Fibroblast of lung (primary cell): Measurements from ENCODE around the gene DCAF8. TPM values are rescaled to one million over a fixed set of nuclear protein-coding genes. Genes with fewer than 3 reads are reported as not detected.

Experiments used
- DNase-seq, 2 donors: peaks; one replicate each; pipeline versions ENCODE4 v3.0.0 to v3.0.0-alpha.2; 2010; ENCODE audit warnings: low read depth in 2 of 2
- H2AFZ ChIP-seq: 2 replicates; pipeline ENCODE4 v1.5.1; 2012; ENCODE audit warnings: low read length, control low read depth, inconsistent platforms
- H3K27ac ChIP-seq: 2 replicates; pipeline ENCODE4 v1.5.1; 2011; ENCODE audit warnings: low read length, control low read depth; ENCODE audit not compliant: insufficient read depth
- H3K27me3 ChIP-seq: 2 replicates; pipeline ENCODE4 v1.5.1; 2011; ENCODE audit warnings: mild to moderate bottlenecking, low read length; ENCODE audit not compliant: control insufficient read depth, insufficient read depth
- H3K36me3 ChIP-seq: 2 replicates; pipeline ENCODE4 v1.5.1; 2011; ENCODE audit warnings: low read length; ENCODE audit not compliant: control insufficient read depth, insufficient read depth
- H3K4me1 ChIP-seq: 2 replicates; pipeline ENCODE4 v1.5.1; 2011; ENCODE audit warnings: low read length; ENCODE audit not compliant: control insufficient read depth, insufficient read depth; ENCODE audit errors: extremely low read depth
- H3K4me2 ChIP-seq: 2 replicates; pipeline ENCODE4 v1.5.1; 2011; ENCODE audit warnings: low read length, control low read depth; ENCODE audit not compliant: insufficient read depth; ENCODE audit errors: extremely low read depth
- H3K4me3 ChIP-seq, 4 experiments: fragments of 200-600 bp in 1 of 4; sonication (generic) in 1 of 4; replicated peaks in 1 of 4; 2 replicates each; pipeline ENCODE4 v1.5.1; 2011 to 2016; ENCODE audit warnings: low read length in 4 of 4, low read depth in 3 of 4, mild to moderate bottlenecking in 3 of 4, control low read depth in 2 of 4, inconsistent platforms in 1 of 4, mixed read lengths in 1 of 4; ENCODE audit not compliant: insufficient read depth in 1 of 4; ENCODE audit errors: control extremely low read depth in 1 of 4
- H3K79me2 ChIP-seq: 2 replicates; pipeline ENCODE4 v1.5.1; 2012; ENCODE audit warnings: mild to moderate bottlenecking, low read length, inconsistent platforms; ENCODE audit not compliant: control insufficient read depth, insufficient read depth
- H3K9ac ChIP-seq: 2 replicates; pipeline ENCODE4 v1.5.1; 2011; ENCODE audit warnings: mild to moderate bottlenecking, low read length, control low read depth; ENCODE audit not compliant: insufficient read depth
- H3K9me3 ChIP-seq: 2 replicates; pipeline ENCODE4 v1.5.1; 2012; ENCODE audit warnings: low read depth, low read length; ENCODE audit not compliant: control insufficient read depth, insufficient read depth
- H4K20me1 ChIP-seq: 2 replicates; pipeline ENCODE4 v1.5.1; 2011; ENCODE audit warnings: low read length; ENCODE audit not compliant: control insufficient read depth, insufficient read depth; ENCODE audit errors: extremely low read depth
- EZH2 ChIP-seq: IDR thresholded peaks from 2 replicates; pipeline ENCODE4 v1.5.1; 2012; ENCODE audit warnings: low read length, control low read depth, mild to moderate bottlenecking; ENCODE audit errors: missing control alignments
- polyA plus RNA-seq, 2 donors: library from polyadenylated mRNA; depleted of rRNA in 1 of 2; stranded (reverse) in 1 of 2; unstranded in 1 of 2; fragments of >200 nt; gene quantifications; 2 replicates each; pipeline ENCODE4 v1.2.1, GENCODE V29; 2011 to 2012; ENCODE audit warnings: missing spikeins in 1 of 2
- total RNA-seq: library from RNA; depleted of rRNA; stranded (reverse); fragments of >200 nt; gene quantifications from 2 replicates; pipeline ENCODE4 v1.2.1, GENCODE V29; 2014
- TF ChIP-seq, protein P1 (sequence below), 2 donors: IDR thresholded peaks in 1 of 2; conservative IDR thresholded peaks in 1 of 2; 1 replicate in 1 of 2; 2 replicates in 1 of 2; pipeline ENCODE4 v1.5.1; 2011 to 2012; ENCODE audit warnings: low read length in 2 of 2, control low read depth in 1 of 2, inconsistent platforms in 1 of 2, low read depth in 1 of 2, mild to moderate bottlenecking in 1 of 2

Gene DCAF8
- total and polyA plus RNA-seq, 2 donors (not counting 1 experiment from before 2014, with no cell fraction given) = 72.6 to 89.8 TPM

DNA sequence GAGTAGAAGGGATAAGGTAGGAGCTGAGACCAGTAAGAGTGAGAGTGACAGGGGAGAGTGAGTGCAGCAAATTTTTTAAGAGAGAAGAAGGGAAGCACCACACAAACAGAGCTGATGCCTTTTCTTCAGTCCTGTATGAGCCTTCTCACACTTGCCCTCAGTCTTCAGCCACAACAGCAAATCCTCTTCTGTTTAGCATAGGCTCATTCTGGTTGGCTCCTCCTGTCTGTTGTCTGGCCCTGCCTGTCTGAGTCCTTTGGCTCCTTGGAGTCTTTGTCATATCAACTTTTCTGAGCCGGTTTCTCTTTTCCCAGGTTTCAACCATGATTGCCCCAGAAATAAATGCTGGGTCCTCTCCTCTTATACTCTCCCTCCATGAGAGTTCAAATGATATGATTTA is 84.7 kb downstream of the DCAF8 start:
- H2AFZ ChIP-seq = no peak overlapping the region
- DNase-seq = no peak
- no peaks in the 10 kb centered on the region for H3K9me3 ChIP-seq
- peaks cover 4% of the 10 kb centered on the region for H3K27me3 ChIP-seq
- TF ChIP-seq, protein P1, sequence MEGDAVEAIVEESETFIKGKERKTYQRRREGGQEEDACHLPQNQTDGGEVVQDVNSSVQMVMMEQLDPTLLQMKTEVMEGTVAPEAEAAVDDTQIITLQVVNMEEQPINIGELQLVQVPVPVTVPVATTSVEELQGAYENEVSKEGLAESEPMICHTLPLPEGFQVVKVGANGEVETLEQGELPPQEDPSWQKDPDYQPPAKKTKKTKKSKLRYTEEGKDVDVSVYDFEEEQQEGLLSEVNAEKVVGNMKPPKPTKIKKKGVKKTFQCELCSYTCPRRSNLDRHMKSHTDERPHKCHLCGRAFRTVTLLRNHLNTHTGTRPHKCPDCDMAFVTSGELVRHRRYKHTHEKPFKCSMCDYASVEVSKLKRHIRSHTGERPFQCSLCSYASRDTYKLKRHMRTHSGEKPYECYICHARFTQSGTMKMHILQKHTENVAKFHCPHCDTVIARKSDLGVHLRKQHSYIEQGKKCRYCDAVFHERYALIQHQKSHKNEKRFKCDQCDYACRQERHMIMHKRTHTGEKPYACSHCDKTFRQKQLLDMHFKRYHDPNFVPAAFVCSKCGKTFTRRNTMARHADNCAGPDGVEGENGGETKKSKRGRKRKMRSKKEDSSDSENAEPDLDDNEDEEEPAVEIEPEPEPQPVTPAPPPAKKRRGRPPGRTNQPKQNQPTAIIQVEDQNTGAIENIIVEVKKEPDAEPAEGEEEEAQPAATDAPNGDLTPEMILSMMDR (conservative IDR thresholded peaks at IDR 0.05 in 1 of 2, IDR thresholded peaks at IDR 0.05 in 1 of 2; ENCODE audit: low read depth in 1 of 2, low read length in 2 of 2) = no peak
- no peak for TF ChIP-seq EZH2
- no peaks in the 10 kb centered on the region for H3K36me3 ChIP-seq
- no peak overlapping the region for H3K4me3 ChIP-seq
- H3K4me2 ChIP-seq = no peak overlapping the region
- no peaks in the 10 kb centered on the region for H3K79me2 ChIP-seq
- no peak overlapping the region for H3K27ac ChIP-seq
- H4K20me1 ChIP-seq = peaks cover 2% of the 10 kb centered on the region
- H3K9ac ChIP-seq = no peak overlapping the region
- no peaks in the 10 kb centered on the region for H3K4me1 ChIP-seq

DNA sequence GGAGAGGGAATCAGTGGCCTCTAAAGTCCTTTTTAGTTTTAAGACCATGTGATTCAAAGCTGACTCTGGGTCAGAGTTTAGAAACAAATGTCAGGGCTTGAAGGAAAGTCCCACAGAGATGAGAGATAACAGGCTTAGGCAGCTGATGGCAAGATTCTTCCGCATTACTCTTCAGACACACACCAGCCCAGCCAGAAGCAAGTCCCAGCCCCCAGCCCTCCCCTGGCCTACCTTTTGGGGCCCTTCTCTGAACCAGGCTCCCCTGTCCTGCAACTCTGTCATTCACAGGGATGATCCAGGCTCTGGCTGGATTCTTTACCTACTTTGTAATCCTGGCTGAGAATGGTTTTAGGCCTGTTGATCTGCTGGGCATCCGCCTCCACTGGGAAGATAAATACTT is 85.1 kb downstream of the DCAF8 start:
- no peak overlapping the region for H3K9ac ChIP-seq
- no peak overlapping the region for H3K27ac ChIP-seq
- H3K4me2 ChIP-seq = no peak overlapping the region
- DNase-seq = no peak
- no peaks in the 10 kb centered on the region for H3K9me3 ChIP-seq
- no peak overlapping the region for H2AFZ ChIP-seq
- H3K4me1 ChIP-seq = no peaks in the 10 kb centered on the region
- H3K79me2 ChIP-seq = no peaks in the 10 kb centered on the region
- TF ChIP-seq EZH2 = no peak
- TF ChIP-seq, protein P1 (conservative IDR thresholded peaks at IDR 0.05 in 1 of 2, IDR thresholded peaks at IDR 0.05 in 1 of 2; ENCODE audit: low read depth in 1 of 2, low read length in 2 of 2) = no peak
- H3K27me3 ChIP-seq = peaks cover 4% of the 10 kb centered on the region
- no peaks in the 10 kb centered on the region for H3K36me3 ChIP-seq
- no peak overlapping the region for H3K4me3 ChIP-seq
- H4K20me1 ChIP-seq = peaks cover 2% of the 10 kb centered on the region

GRCh38 chr1:160171980-160172379 is 90.4 kb downstream of the DCAF8 start:
- Histone ChIP-seq H3K36me3 (no peaks in the 10 kb centered on the region), H3K4me2 (no peak overlapping the region), H3K4me1 (no peaks in the 10 kb centered on the region), H3K4me3 (no peak overlapping the region), H3K27ac (no peak overlapping the region), H3K9me3 (no peaks in the 10 kb centered on the region), H3K79me2 (no peaks in the 10 kb centered on the region), H3K9ac (no peak overlapping the region), H3K27me3 (no peaks in the 10 kb centered on the region), H2AFZ (no peak overlapping the region), H4K20me1 (no peaks in the 10 kb centered on the region)
- TF ChIP-seq, protein P1 (conservative IDR thresholded peaks at IDR 0.05 in 1 of 2, IDR thresholded peaks at IDR 0.05 in 1 of 2; ENCODE audit: low read depth in 1 of 2, low read length in 2 of 2) = no peak
- no peak for TF ChIP-seq EZH2
- DNase-seq = no peak
